ENCODE results near the gene CADPS. TPM values are rescaled to one million over a fixed set of nuclear protein-coding genes. Genes with fewer than 3 reads are reported as not detected.

CADPS gene
- total RNA-seq, 4 donors from 2014 or later: 2.2 to 6.9 TPM; not detected in 2

- no peak overlapping the region for H3K4me3 ChIP-seq (ENCODE audit: low read depth, poor library complexity, severe bottlenecking)
- intact Hi-C loops (cut with DNase I; ENCODE audit: low total_unique reads): no loop called here
- DNase-seq (ENCODE audit: low spot score in 2 of 2): no peak
- WGBS, 2 donors: 73 to 88% methylated on average over 2 of the region's 2 CpGs
- TF ChIP-seq POLR2A (IDR thresholded peaks at IDR 0.05): no peak
- TF ChIP-seq CTCF (IDR thresholded peaks at IDR 0.05): no peak
Observed at GRCh38 chr3:62682826-62683225, 192.4 kb downstream of the CADPS start.

- TF ChIP-seq CTCF (IDR thresholded peaks at IDR 0.05) (no peak), POLR2A (IDR thresholded peaks at IDR 0.05) (no peak)
- intact Hi-C loops (cut with DNase I; ENCODE audit: low total_unique reads): no loop called here
Observed at GRCh38 chr3:62679988-62680387, 195.2 kb downstream of the CADPS start.

DNA sequence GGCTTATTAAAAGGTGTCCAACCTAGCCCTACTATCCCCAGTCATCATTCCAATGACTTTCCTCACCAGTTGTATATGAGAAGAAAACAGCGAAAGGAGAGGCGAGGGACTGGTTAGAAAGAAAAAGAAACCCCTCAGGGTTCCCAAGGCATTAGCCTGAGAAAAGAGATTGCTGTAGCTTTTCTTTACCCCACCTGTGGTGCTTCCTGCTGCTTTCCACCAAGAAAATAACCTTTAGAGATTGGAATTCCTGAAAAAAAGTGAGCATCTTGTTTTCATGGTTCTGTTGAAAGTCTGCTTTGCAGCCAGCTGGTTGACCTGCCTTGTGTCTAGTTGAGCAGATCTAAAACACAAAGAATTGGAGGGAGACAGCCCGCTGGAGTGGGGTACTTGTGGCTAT is 196.4 kb downstream of the CADPS start:
- WGBS, 2 donors: 63 to 70% methylated on average over 3 of the region's 3 CpGs
- TF ChIP-seq POLR2A (IDR thresholded peaks at IDR 0.05): no peak
- no peak for TF ChIP-seq CTCF (IDR thresholded peaks at IDR 0.05)
- DNase-seq (ENCODE audit: low spot score in 2 of 2): no peak
- H3K4me3 ChIP-seq (ENCODE audit: low read depth, poor library complexity, severe bottlenecking): no peak overlapping the region
- intact Hi-C loops (cut with DNase I; ENCODE audit: low total_unique reads): no loop called here

More at GRCh38 chr3:62679988-62680387, 195.2 kb downstream of the CADPS start:
- no peak for DNase-seq (ENCODE audit: low spot score in 2 of 2)
- H3K4me3 ChIP-seq (ENCODE audit: low read depth, poor library complexity, severe bottlenecking): no peak overlapping the region
- WGBS, 2 donors: 80% methylated on average over 3 of the region's 3 CpGs

- no peak for DNase-seq (ENCODE audit: low spot score in 2 of 2)
- no peak overlapping the region for H3K4me3 ChIP-seq (ENCODE audit: low read depth, poor library complexity, severe bottlenecking)
- WGBS, 2 donors: 53 to 69% methylated on average over 1 of the region's 1 CpG
- intact Hi-C loops (cut with DNase I; ENCODE audit: low total_unique reads): no loop called here
- no peak for TF ChIP-seq CTCF (IDR thresholded peaks at IDR 0.05)
- TF ChIP-seq POLR2A (IDR thresholded peaks at IDR 0.05): no peak
Observed at GRCh38 chr3:62677926-62678325, 197.3 kb downstream of the CADPS start.

GRCh38 chr3:62676689-62677271 is 198.4 kb downstream of the CADPS start:
- WGBS, 2 donors: 69 to 77% methylated on average over 3 of the region's 3 CpGs

More at GRCh38 chr3:62676689-62677271, 198.4 kb downstream of the CADPS start:
- TF ChIP-seq CTCF (IDR thresholded peaks at IDR 0.05): no peak
- no peak overlapping the region for H3K4me3 ChIP-seq (ENCODE audit: low read depth, poor library complexity, severe bottlenecking)
- intact Hi-C loops (cut with DNase I; ENCODE audit: low total_unique reads): no loop called here
- DNase-seq (ENCODE audit: low spot score in 2 of 2): no peak
